ENCODE data around the gene RHOJ. TPM values are rescaled to one million over a fixed set of nuclear protein-coding genes. Genes with fewer than 3 reads are reported as not detected.
"Not testable (repeated sequence)": the region's sequence is repeated elsewhere in the genome, so short reads cannot be mapped to it uniquely, and the experiment has no call there.

RHOJ gene
- total RNA-seq, 1 experiment from 2014 or later, result not detected

- DNase-seq (ENCODE audit: low read depth), result no peak
Measured at GRCh38 chr14:63296060-63296563, 91.9 kb downstream of the RHOJ start.

- no peak for DNase-seq (ENCODE audit: low read depth)
Measured at GRCh38 chr14:63297372-63298063, 93.3 kb downstream of the RHOJ start.

GRCh38 chr14:63299351-63300110 lies 95.3 kb downstream of the RHOJ start:
- no peak for DNase-seq (ENCODE audit: low read depth)

- DNase-seq (ENCODE audit: low read depth), result no peak
Measured at GRCh38 chr14:63300854-63301253, 96.6 kb downstream of the RHOJ start.

GRCh38 chr14:63301891-63302534 lies 97.8 kb downstream of the RHOJ start:
- no peak for DNase-seq (ENCODE audit: low read depth)

- DNase-seq (ENCODE audit: low read depth), result not testable (repeated sequence)
Measured at GRCh38 chr14:63304429-63304828, 100.2 kb downstream of the RHOJ start.

GRCh38 chr14:63308723-63309317 lies 104.6 kb downstream of the RHOJ start:
- no peak for DNase-seq (ENCODE audit: low read depth)

GRCh38 chr14:63318835-63319234 lies 114.6 kb downstream of the RHOJ start, which contains the start of gene GPHB5:
GPHB5 (minus strand) TSS chr14:63318935; CDS start chr14:63317849, 1,086 bp downstream.
- DNase-seq (ENCODE audit: low read depth), result no peak

- DNase-seq (ENCODE audit: low read depth), result no peak
Measured at GRCh38 chr14:63322472-63322871, 118.2 kb downstream of the RHOJ start.

- no peak for DNase-seq (ENCODE audit: low read depth)
Measured at GRCh38 chr14:63322897-63323573, 118.8 kb downstream of the RHOJ start.

GRCh38 chr14:63326840-63327239 lies 122.6 kb downstream of the RHOJ start:
- no peak for DNase-seq (ENCODE audit: low read depth)

- no peak for DNase-seq (ENCODE audit: low read depth)
Measured at GRCh38 chr14:63328787-63329737, 124.8 kb downstream of the RHOJ start.

GRCh38 chr14:63342371-63342770 lies 138.1 kb downstream of the RHOJ start:
- DNase-seq (ENCODE audit: low read depth), result peak; percentile 2

Other genes starting within 250 kb of the RHOJ start
- 0.06 TPM in 1 of 2 replicates, not detected in the other for gene KCNH5, start 159.0 kb upstream of the RHOJ start, total RNA-seq (2014; rRNA removed)
- not detected in 2 replicates for gene GPHB5, start 114.5 kb downstream of the RHOJ start, total RNA-seq (2014; rRNA removed)

All from LHCN-M2 (cell line).